Adrenal gland (tissue), 5 donors: ENCODE data around the gene CARM1.

Source experiments
- CTCF ChIP-seq, 6 experiments: fragments of 450-650 bp in 4 of 6; fragments of 200-600 bp in 2 of 6; sonication (generic) in 1 of 6; IDR thresholded peaks; 1 replicate in 5 of 6; 2 replicates in 1 of 6; pipeline versions ENCODE4 v1.5.1 to v1.8.0; 2016 to 2021; ENCODE audit warnings: antibody characterized with exemption in 6 of 6, mild to moderate bottlenecking in 2 of 6, moderate library complexity in 1 of 6
- POLR2A ChIP-seq, 2 donors: fragments of 450-650 bp; IDR thresholded peaks; one replicate each; pipeline ENCODE4 v1.6.1; 2017; ENCODE audit warnings: antibody characterized with exemption in 2 of 2, mild to moderate bottlenecking in 2 of 2, moderate library complexity in 1 of 2
- donor health status: DM: no; HTN: no; CAD: no.

- TF ChIP-seq CTCF (IDR thresholded peaks at IDR 0.05) (no peak), POLR2A (IDR thresholded peaks at IDR 0.05) (no peak)
These were observed 52.1 kb downstream of the CARM1 start for GRCh38 chr19:10923260-10924112.
